ENCODE measurements around the gene ITGA3. TPM values are rescaled to one million over a fixed set of nuclear protein-coding genes. Genes with fewer than 3 reads are reported as not detected.
A peak's percentile ranks its signal among the peaks of the same experiment; 100 is the strongest.

The ITGA3 gene
- total RNA-seq, 1 experiment from 2014 or later = 392 TPM

GRCh38 chr17:50059759-50060273 lies 3.9 kb downstream of the ITGA3 start:
- H3K4me2 ChIP-seq (ENCODE audit: low read length) = peak overlapping the region; percentile 87
- no TSS peak for BruUV-seq (replicated peaks)
- intact Hi-C loops (cut with micrococcal nuclease) = no loop called here
- H3K79me2 ChIP-seq (ENCODE audit: insufficient read depth, low read length) = peaks cover 89% of the 10 kb centered on the region
- DNase-seq (ENCODE audit: low read depth, low spot score) (no peak), ATAC-seq (no peak)
- ChIA-PET RAD21 (ENCODE audit: low non-redundant PET in 1 of 2, low total read pairs in 2 of 2, uncharacterized antibody in 2 of 2, unreplicated experiment in 2 of 2) (interaction anchor here (1.6 to 3.3 kb wide), 3 partner anchors 24 to 33 kb away, joined by 4 to 15 read pairs (median 5); no protein-coding TSS in a partner anchor), CTCF (interaction anchor here (1.5 to 3.9 kb wide), 5 partner anchors 19 to 62 kb away, joined by 5 to 22 read pairs (median 20); no protein-coding TSS in a partner anchor), POLR2A (interaction anchor here (1.1 to 7.3 kb wide), 7 partner anchors 7 to 102 kb away, joined by 3 to 65 read pairs (median 9); no protein-coding TSS in a partner anchor)
- H3K27ac ChIP-seq (ENCODE audit: low read depth, low read length) = peak overlapping the region; percentile 93
- H2AFZ ChIP-seq (ENCODE audit: low read depth, low read length, poor library complexity, severe bottlenecking) = no peak overlapping the region
- no peak for TF ChIP-seq CBX3 (IDR thresholded peaks at IDR 0.05; ENCODE audit: low read depth)
- peak; percentile 58 for TF ChIP-seq POLR2AphosphoS5 (IDR thresholded peaks at IDR 0.05; ENCODE audit: low read depth, low read length)
- H3K4me1 ChIP-seq (ENCODE audit: control insufficient read depth in 1 of 2, insufficient read depth in 2 of 2, low read length in 2 of 2) = peaks cover 76 to 86% of the 10 kb centered on the region in 2 experiments
- no peaks in the 10 kb centered on the region for H3K9me2 ChIP-seq (ENCODE audit: insufficient read depth)
- no peaks in the 10 kb centered on the region for H4K20me1 ChIP-seq (ENCODE audit: insufficient read depth)
- no peaks in the 10 kb centered on the region for H3K9me3 ChIP-seq (ENCODE audit: control insufficient read depth in 1 of 2, insufficient read depth in 1 of 2, low read depth in 1 of 2, low read length in 2 of 2)
- peaks cover 0 to 12% of the 10 kb centered on the region in 2 experiments; a peak in 1 of 4 replicates for H3K36me3 ChIP-seq (ENCODE audit: control insufficient read depth in 1 of 2, insufficient read depth in 2 of 2, low read length in 2 of 2)
- no peaks in the 10 kb centered on the region for H3K27me3 ChIP-seq (ENCODE audit: insufficient read depth, low read length)
- peak overlapping the region; percentile 82 for H3K9ac ChIP-seq (ENCODE audit: low read length)
- H3K4me3 ChIP-seq (replicated peaks in 1 of 2; ENCODE audit: low read depth in 1 of 2, low read length in 2 of 2) = peak overlapping the region; percentile 15 to 50

- peaks cover 4 to 13% of the 10 kb centered on the region in 2 experiments; a peak in 3 of 4 replicates for H3K36me3 ChIP-seq (ENCODE audit: control insufficient read depth in 1 of 2, insufficient read depth in 2 of 2, low read length in 2 of 2)
Measured at GRCh38 chr17:50060951-50061712, 5.2 kb downstream of the ITGA3 start.

More at GRCh38 chr17:50060951-50061712, 5.2 kb downstream of the ITGA3 start:
- Histone ChIP-seq H3K4me1 (ENCODE audit: control insufficient read depth in 1 of 2, insufficient read depth in 2 of 2, low read length in 2 of 2) (peaks cover 87 to 93% of the 10 kb centered on the region in 2 experiments), H3K27me3 (ENCODE audit: insufficient read depth, low read length) (no peaks in the 10 kb centered on the region), H3K9me3 (ENCODE audit: control insufficient read depth in 1 of 2, insufficient read depth in 1 of 2, low read depth in 1 of 2, low read length in 2 of 2) (no peaks in the 10 kb centered on the region), H3K79me2 (ENCODE audit: insufficient read depth, low read length) (peaks cover 99% of the 10 kb centered on the region), H3K27ac (ENCODE audit: low read depth, low read length) (peak overlapping the region; percentile 93), H2AFZ (ENCODE audit: low read depth, low read length, poor library complexity, severe bottlenecking) (no peak overlapping the region), H3K9me2 (ENCODE audit: insufficient read depth) (no peaks in the 10 kb centered on the region), H3K4me2 (ENCODE audit: low read length) (peak overlapping the region; percentile 87), H3K4me3 (replicated peaks in 1 of 2; ENCODE audit: low read depth in 1 of 2, low read length in 2 of 2) (peak overlapping the region; percentile 38 to 50), H4K20me1 (ENCODE audit: insufficient read depth) (no peaks in the 10 kb centered on the region), H3K9ac (ENCODE audit: low read length) (peak overlapping the region; percentile 82)
- intact Hi-C loops (cut with micrococcal nuclease) = no loop called here
- ChIA-PET POLR2A (interaction anchor here (0.6 to 7.3 kb wide), 14 partner anchors 9 to 1236 kb away, joined by 3 to 65 read pairs (median 4); no protein-coding TSS in a partner anchor), CTCF (interaction anchor here (0.9 to 3.9 kb wide), 7 partner anchors 17 to 64 kb away, joined by 5 to 22 read pairs (median 17); no protein-coding TSS in a partner anchor), RAD21 (ENCODE audit: low non-redundant PET in 1 of 2, low total read pairs in 2 of 2, uncharacterized antibody in 2 of 2, unreplicated experiment in 2 of 2) (interaction anchor here (1.1 to 3.3 kb wide), 5 partner anchors 19 to 34 kb away, joined by 3 to 15 read pairs (median 5); no protein-coding TSS in a partner anchor)
- TF ChIP-seq ZFX (IDR thresholded peaks at IDR 0.05) (0 out of 2 replicates have a peak, but pooled peaks have one; percentile 30), EGR1 (IDR thresholded peaks at IDR 0.05; ENCODE audit: low read depth) (no peak), CEBPB (IDR thresholded peaks at IDR 0.05; ENCODE audit: low read depth) (no peak), POLR2AphosphoS5 (IDR thresholded peaks at IDR 0.05; ENCODE audit: low read depth, low read length) (peak; percentile 56; the same call in 1 of the 2 replicates), EZH2 (IDR thresholded peaks at IDR 0.05) (no peak)
- TF ChIP-seq, protein P1, sequence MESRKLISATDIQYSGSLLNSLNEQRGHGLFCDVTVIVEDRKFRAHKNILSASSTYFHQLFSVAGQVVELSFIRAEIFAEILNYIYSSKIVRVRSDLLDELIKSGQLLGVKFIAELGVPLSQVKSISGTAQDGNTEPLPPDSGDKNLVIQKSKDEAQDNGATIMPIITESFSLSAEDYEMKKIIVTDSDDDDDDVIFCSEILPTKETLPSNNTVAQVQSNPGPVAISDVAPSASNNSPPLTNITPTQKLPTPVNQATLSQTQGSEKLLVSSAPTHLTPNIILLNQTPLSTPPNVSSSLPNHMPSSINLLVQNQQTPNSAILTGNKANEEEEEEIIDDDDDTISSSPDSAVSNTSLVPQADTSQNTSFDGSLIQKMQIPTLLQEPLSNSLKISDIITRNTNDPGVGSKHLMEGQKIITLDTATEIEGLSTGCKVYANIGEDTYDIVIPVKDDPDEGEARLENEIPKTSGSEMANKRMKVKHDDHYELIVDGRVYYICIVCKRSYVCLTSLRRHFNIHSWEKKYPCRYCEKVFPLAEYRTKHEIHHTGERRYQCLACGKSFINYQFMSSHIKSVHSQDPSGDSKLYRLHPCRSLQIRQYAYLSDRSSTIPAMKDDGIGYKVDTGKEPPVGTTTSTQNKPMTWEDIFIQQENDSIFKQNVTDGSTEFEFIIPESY (IDR thresholded peaks at IDR 0.05; ENCODE audit: extremely low read depth, insufficient replicate concordance, low read length) = no peak
- DNase-seq (ENCODE audit: low read depth, low spot score) (no peak), ATAC-seq (peak; percentile 5; the same call in 1 of the 2 replicates)
- BruUV-seq (replicated peaks) = no TSS peak
